ENCODE results near the gene CAPZA1.

Gene CAPZA1

DNA sequence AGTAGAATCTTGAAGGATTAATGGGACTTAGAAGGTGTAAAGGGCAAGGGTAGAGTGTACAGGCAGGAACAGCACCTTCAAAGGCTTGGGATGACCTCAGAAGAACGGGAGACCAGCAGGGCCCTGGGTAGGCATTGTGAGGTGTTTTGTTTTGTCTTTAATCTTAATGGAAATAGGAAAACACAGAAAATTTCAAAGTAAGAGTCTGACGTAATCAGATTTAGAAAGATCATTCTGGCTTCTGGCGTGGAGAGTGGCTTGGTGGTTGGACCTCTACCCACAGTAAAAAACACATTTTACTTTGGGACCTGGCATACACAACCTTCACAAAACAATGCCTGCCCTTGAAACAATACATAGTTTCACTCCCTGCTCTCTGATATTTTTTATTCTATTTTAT is 59.0 kb downstream of the CAPZA1 start:
- no peak for DNase-seq

DNA sequence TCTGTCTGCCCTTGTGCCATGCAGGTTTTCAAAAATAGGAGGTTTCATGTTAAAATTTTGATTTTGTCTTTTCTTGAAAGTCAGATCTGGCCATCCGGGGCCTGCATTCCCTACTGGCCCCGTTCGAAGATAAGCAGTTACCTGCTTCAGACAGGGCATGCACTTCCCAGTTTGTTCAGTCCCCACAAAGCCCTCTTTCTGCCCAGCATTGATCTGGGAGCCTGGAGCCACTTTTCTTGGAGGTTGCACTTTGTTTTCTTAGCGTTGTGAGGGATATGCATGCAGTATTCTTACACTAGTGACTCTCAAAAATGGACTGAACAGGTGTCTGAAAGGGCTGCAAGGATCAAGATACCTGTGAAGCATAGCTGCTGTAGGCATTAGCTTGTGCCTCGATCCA is 66.3 kb downstream of the CAPZA1 start:
- no peak for DNase-seq

DNA sequence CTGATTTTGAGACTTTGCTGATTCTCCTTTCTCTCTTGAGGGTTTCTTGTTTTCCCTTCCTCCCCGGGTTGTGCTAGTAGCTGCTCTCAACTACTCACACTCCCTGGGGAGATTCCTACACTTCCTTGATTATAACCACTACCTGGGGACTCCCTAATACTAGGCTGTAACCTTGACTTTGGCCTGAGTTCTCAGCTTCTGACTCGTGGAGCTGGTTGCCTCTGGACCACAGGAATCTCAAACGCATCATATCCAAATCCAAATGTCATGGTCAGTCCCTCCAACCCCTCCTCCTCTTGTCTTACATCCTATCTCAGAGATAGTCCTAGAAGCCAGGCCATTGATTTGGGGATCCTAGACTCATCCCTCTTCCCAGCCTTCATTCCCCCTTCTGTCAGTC is 66.8 kb downstream of the CAPZA1 start:
- no peak for DNase-seq

DNA sequence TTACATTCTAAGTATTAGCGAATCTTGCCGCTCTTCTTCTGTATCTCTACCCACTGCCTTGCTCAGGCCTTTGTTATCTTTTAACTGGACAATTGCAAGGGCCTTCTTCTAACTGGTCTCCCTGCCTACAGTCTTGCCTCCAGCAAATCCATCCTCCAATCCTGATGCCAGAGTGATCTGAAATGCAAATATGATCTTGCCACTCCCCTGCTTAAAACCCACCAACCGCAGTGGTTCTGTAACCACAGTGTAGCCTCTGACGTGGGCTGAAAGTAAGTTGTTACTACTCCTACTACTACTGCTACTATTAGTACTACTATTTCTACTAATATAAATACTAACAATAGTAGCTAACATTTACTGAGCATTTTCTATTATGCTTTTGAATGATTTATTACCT is 67.2 kb downstream of the CAPZA1 start:
- DNase-seq, result no peak

DNA sequence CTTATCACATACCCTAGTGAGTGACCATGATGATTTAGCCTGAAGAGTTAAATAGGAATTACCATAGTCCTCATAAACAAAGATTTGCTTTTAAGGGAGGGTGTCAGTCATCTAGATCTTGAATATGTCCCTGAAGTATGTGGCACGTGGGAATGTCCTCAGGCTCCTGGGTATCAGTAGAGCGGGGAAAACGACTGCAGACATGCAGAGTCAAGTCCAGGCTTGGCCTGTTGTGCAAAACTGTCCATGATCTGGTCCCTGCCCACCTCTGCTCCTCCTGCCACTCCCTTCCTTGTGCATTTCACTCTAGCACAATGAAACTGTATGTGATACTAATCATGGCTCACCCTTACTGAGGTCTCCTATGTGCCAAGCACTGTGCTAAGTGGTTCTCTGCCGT is 67.7 kb downstream of the CAPZA1 start:
- DNase-seq, result no peak

DNA sequence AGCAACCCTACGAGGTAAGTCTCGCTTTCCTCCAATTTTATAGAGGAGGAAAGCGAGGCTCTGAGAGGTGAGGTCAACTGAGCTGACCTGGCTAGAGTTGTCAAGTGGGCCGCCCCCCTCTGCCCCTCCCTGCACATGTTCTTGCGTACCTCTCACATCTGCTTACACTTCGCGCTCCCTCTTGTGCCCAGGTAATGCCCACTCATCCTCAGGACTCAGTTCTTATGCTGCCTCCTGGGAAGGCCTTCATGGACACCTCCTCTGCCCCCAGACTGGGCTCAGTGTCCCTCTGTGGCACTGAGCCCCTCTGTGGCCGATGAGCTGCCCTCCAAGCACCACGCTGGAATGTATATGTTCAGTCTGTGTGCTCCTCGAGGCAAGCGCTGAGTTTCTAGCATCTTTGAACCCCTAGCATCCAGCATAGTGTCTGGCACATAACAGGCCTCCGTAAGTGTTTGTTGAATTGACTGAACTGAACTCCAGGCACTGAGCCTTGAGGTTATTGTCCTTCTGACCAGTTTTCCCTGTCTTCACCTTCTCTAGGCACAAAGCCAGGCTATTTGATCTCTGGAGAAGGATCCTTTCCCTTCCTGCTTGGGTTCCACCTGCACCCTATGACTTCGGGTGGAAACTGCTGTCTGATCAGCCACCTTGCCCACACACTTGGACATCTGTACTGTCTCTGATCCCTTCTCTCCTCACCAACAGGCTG is 68.3 kb downstream of the CAPZA1 start:
- DNase-seq, result no peak

DNA sequence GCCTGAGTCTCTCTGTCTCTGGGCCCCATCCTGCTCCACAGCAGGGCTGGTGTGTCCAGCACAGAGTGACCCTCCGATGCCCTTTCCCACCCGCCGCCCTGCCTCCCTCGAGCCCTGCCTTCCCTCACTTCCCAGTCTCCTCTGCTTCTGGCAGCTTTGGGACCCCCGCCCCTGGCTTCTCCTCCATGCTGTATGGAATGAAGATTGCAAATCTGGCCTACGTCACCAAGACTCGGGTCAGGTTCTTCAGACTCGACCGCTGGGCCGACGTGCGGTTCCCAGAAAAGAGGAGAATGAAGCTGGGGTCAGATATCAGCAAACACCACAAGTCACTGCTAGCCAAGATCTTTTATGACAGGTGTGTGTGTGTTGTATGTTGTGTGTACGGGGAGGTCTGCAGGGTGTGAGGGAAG is 69.2 kb downstream of the CAPZA1 start:
- no peak for DNase-seq

DNA sequence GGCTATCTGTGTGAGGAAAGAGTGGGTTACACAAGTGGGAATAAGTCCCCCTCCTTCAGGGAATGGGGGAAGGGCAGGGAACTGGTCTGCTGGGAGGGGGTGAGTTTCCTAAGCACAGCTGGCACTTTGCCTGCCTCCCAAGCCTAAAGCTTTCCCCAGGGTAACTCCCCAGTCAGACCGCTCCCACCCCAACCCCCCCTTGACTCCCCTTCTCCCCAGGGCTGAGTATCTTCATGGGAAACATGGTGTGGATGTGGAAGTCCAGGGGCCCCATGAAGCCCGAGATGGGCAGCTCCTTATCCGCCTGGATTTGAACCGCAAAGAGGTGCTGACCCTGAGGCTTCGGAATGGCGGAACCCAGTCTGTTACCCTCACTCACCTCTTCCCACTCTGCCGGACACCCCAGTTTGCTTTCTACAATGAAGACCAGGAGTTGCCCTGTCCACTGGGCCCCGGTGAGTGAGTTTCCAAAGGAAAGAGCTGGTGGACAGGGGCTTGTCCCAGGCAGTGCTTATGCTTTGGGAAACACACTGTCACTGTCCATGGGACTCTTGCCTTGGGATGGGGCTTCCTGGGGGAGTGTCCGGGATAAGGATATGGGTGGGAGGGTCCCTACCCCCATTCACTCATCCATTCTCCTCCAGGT is 69.7 kb downstream of the CAPZA1 start:
- DNase-seq, result no peak

DNA sequence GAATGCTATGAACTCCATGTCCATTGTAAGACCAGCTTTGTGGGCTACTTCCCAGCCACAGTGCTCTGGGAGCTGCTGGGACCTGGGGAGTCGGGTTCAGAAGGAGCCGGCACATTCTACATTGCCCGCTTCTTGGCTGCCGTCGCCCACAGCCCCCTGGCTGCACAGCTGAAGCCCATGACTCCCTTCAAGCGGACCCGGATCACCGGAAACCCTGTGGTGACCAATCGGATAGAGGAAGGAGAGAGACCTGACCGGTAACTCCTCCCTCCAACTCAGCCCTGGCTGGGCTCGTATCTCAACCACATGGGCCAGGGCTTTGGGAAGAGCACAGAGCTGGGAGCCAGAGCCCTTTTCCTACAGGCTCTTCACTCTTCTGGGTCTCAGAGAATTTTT is 70.2 kb downstream of the CAPZA1 start:
- no peak for DNase-seq

DNA sequence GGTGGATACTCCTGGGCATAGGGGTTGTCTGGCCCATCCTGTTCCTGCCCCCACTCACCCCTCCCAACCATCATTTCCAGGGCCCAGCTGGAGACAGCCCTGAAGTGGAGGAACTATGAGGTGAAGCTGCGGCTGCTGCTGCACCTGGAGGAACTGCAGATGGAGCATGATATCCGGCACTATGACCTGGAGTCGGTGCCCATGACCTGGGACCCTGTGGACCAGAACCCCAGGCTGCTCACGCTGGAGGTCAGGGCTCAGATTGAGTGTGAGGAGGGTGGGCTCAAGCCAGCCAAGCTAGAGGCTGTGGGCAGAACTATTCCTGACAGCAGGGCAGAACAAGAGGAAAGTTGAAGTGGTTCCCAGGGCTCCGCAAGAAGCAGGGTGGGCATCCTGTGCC is 73.0 kb downstream of the CAPZA1 start:
- no peak for DNase-seq

DNA sequence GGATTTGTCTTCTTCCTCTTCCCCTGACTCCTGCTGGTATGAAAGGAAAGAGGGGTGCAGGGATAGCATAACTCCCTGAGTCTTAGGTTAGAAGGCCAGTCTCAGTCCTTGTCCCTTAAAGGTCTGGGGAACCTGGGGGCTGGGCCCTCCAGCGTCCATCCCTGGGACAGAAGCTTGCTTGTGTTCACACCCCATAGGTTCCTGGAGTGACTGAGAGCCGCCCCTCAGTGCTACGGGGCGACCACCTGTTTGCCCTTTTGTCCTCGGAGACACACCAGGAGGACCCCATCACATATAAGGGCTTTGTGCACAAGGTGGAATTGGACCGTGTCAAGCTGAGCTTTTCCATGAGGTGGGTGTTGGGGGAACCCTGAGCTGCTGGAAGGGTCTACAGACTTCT is 74.2 kb downstream of the CAPZA1 start:
- no peak for DNase-seq

DNA sequence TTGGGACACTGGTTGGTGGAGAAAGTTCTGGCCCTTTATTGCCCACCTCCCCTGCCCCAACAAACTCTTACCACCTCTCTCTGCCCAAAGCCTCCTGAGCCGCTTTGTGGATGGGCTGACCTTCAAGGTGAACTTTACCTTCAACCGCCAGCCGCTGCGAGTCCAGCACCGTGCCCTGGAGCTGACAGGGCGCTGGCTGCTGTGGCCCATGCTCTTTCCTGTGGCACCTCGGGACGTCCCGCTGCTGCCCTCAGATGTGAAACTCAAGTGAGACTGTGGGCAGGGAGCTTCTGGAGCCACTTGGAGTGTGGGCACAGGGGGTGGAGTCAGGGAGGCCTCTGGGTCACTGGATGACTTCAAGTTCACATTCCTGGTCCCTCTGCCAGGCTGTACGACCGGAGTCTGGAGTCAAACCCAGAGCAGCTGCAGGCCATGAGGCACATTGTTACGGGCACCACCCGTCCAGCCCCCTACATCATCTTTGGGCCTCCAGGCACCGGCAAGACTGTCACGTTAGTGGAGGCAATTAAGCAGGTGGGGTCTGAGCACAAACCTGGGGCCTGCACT is 74.8 kb downstream of the CAPZA1 start:
- no peak for DNase-seq

DNA sequence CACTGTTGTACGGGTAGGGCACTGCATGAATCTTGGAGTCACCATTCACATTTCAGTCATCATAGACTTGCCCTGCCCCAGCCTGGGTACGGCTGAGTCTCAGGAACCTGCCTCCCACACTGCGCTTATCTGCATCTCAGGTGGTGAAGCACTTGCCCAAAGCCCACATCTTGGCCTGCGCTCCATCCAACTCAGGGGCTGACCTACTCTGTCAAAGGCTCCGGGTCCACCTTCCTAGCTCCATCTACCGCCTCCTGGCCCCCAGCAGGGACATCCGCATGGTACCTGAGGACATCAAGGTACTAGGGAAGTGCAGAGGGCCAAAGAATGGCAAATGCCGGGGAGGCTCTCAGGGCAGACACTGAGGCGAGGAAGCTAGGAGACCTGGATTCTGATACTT is 75.6 kb downstream of the CAPZA1 start:
- no peak for DNase-seq

DNA sequence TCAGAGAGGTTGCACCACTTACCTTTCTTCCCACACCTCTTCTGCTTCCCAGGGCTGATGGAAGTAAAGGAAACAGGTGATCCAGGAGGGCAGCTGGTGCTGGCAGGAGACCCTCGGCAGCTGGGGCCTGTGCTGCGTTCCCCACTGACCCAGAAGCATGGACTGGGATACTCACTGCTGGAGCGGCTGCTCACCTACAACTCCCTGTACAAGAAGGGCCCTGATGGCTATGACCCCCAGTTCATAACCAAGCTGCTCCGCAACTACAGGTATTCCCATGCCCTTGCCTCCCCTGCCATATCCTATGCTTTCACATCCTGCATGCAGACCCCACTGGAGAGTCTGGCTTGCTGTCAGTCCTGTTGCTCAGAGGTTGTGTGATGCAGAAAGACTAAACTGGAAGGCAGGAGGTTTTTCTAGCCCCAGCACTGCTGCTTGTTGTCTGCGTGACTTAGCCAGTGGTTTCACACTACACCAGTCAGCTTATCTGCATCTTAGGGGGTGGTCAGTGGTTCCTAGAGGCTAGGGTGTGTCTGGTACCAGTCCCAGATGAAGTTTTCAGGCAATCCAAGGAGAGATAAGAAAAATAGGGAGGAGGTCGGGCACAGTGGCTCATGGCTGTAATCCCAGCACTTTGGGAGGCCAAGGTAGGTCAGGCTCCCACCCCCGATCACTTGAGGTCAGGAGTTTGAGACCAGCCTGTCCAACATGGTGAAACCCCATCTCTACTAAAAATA is 77.1 kb downstream of the CAPZA1 start:
- no peak for DNase-seq

DNA sequence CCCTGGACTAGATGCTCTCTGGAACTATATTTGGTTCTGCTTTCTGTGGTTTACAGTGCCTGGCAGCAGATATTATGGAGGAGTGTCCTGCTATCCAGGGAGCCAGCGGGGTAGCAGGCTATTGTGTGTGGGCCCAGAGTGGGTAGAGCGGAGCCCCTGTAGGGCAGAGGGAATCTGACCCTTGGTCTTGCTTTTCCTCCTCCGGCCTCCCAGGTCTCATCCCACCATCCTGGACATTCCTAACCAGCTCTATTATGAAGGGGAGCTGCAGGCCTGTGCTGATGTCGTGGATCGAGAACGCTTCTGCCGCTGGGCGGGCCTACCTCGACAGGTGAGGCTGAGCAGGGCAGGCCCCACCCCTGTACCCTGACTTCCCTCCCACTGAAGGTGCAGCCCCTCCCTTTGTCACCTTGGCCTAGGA is 78.2 kb downstream of the CAPZA1 start:
- no peak for DNase-seq

DNA sequence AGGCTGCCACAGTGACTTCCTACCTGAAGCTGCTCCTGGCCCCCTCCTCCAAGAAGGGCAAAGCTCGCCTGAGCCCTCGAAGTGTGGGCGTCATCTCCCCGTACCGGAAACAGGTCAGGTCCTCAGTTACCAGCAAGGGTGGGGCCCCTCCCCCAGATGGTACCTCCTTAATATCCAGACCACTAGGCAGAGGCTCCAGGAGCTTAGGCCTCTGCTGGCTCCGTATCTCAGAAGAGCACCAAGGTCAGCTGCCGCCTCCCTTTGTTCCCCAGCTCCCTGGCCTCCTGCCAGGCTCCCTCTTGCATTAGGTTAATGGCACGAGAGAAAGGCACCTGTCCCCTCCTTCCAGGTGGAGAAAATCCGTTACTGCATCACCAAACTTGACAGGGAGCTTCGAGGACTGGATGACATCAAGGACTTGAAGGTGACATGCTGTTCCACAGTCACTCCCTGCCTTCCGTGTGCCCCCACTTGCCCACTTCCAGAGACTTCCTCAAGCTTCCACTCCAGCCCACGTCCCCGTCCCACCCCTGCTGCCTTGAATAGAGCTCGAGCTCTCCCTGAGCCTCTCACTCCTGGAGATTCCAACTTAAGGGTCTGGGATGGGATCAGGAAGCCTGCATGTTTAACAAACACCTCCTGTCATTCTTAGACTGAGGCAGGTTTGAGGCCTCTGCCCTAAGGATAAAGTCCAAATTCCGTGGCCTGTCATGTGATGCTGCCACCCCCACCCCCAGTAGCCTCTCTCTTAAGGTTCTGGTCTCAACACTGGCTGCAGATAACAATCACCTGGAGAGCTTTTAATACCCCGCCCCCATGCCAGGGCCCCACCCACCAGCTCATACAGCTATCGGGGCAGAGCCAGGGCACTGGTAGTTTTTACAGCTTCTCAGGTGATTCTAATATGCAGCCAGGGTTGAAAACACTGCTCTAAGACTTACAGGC is 79.0 kb downstream of the CAPZA1 start:
- DNase-seq, result no peak

DNA sequence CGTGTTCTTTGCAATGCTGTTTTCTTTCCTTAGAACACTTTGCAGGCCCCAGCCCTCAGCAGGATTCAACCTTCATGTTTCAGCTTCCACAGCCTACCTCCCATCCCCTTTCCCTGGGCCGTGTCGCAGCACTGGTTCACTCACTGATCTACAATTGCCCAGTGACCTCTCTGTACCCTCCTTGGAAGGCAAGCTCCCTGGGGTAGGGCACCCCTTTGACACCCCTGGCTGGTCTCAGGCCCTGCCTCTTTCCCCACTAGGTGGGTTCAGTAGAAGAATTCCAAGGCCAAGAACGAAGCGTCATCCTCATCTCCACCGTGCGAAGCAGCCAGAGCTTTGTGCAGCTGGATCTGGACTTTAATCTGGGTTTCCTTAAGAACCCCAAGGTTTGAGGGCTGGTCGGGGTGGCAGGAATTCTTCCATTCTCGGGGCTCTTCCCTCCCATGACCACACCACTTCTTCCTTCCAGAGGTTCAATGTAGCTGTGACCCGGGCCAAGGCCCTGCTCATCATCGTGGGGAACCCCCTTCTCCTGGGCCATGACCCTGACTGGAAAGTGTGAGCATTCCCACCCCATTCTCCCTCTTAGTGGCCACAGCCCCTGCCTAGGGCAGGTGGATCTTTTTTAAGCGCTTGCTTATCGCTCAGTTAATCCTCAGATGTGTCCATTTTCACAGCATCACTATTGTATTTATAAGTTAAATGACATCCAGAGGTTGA is 80.0 kb downstream of the CAPZA1 start:
- peak; percentile 16 for DNase-seq

DNA sequence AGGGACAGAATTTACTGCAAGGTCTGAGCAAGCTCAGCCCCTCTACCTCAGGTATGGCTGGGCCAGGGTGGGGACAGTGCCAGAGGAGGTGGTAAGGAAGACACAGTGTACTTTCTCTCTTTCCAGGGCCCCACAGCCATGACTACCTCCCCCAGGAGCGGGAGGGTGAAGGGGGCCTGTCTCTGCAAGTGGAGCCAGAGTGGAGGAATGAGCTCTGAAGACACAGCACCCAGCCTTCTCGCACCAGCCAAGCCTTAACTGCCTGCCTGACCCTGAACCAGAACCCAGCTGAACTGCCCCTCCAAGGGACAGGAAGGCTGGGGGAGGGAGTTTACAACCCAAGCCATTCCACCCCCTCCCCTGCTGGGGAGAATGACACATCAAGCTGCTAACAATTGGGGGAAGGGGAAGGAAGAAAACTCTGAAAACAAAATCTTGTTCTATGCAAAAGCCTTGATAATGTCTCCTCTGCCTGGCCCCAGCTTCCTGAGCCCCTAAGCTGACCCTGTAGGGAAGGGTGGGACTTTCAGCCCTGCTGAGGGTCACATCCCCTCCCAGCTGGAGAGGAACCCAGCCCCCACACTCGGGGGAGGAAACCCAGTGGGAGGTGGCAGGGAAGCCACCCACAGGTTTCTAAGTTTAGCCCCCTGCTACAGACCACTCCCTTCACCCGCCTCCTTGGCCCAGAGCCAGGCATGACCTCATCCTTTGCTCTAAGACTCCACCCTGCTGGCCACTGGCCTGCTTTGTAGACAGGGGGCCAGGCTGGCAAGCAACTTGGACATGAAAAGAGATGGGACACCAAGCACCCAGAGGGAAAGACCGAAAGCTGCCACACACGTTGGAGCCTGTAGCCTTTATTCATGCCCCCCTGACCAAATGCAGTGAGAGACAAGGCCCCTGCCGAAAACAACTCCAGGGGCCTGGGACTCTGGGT is 80.9 kb downstream of the CAPZA1 start:
- peak; percentile 83 for DNase-seq

DNA sequence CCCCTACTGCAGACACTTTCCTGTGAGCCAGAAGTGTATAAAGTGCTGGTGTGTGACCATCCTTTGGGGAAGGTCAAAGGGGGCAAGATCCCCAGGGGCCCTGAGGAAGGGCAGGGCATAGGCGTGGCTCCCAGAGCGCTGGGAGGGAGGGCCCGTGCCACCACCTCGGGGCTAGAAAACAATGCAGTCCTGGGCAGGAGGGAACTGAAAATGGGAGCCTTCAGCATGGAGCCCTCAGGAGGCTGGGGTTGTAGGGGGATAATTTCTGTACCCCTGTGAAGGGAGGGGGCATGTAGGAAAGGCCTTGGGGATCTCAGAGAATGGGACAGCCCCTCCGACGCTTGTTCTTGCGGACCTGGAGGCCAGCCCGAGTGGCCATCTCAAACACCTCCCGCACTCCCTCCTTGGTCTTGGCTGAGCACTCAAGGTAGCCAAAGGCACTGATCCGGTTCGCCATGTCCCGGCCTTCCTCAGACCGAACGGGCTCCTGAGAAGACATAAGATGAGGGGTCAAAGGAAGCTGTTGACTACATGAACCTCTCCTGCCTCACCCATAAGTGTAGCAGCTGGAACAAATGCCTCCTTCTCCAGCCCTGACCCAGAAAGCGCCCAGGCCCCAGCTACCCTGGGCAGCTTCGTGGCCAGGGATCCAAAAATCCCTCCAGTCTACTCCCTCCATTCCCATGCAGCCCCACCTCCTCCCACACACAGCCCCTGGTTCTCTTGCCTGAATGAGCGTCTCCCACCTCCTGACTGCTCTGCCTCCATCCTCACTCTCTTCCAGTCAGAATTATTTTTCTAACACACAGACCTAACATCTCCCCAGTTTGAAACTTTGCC is 81.8 kb downstream of the CAPZA1 start:
- DNase-seq, result no peak

DNA sequence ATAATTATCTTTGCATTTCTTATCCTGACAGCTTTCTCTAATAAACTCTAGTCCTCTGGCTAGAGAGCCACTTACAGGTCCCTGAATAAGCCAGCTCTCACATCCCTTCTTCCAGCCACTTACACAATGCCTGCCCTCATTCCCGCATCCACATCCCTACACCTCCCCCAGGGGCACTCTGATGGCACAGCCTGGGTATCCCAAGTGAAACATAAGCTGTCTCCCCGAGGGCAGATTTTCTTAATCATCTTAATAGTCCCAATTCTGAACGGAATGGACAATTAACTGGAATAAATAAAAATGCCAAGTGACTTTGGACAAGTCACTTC is 82.4 kb downstream of the CAPZA1 start:
- DNase-seq, result no peak

Measured in inflammatory macrophage treated with lipopolysaccharide for 4 hours (primary cell).